Neural cell (in vitro differentiated cells): ENCODE measurements around the gene TPD52L1. TPM values are rescaled to one million over a fixed set of nuclear protein-coding genes. Genes with fewer than 3 reads are reported as not detected.

Experiments
- H2AFZ ChIP-seq: fragments of 200-600, 300-800 bp; sonication (generic), shearing (Covaris generic); 2 replicates; pipeline ENCODE4 v1.6.0; 2014; ENCODE audit warnings: low read depth, mild to moderate bottlenecking, antibody characterized with exemption, low read length, moderate library complexity
- H3F3A ChIP-seq: fragments of 200-600 bp; shearing (Covaris generic); 2 replicates; pipeline ENCODE4 v1.6.1; 2016; ENCODE audit warnings: mild to moderate bottlenecking, moderate library complexity, mixed read lengths, antibody characterized with exemption, low read length; ENCODE audit not compliant: insufficient read depth, poor library complexity, severe bottlenecking
- H3K27ac ChIP-seq: fragments of 200-600, 300-800 bp; sonication (generic), shearing (Covaris generic); 2 replicates; pipeline ENCODE4 v1.5.1; 2014; ENCODE audit warnings: mild to moderate bottlenecking, low read length, moderate library complexity
- H3K27me3 ChIP-seq: fragments of 300-800, 200-600 bp; sonication (generic), shearing (Covaris generic); 2 replicates; pipeline ENCODE4 v1.6.0; 2014; ENCODE audit warnings: mild to moderate bottlenecking, low read depth, low read length, moderate library complexity; ENCODE audit not compliant: insufficient read depth
- H3K36me3 ChIP-seq: fragments of 300-800, 200-600 bp; sonication (generic), shearing (Covaris generic); 2 replicates; pipeline ENCODE4 v1.5.1; 2014; ENCODE audit warnings: mild to moderate bottlenecking, antibody characterized with exemption, low read length, moderate library complexity; ENCODE audit not compliant: insufficient read depth
- H3K4me2 ChIP-seq: fragments of 300-800, 200-600 bp; sonication (generic), shearing (Covaris generic); 2 replicates; pipeline ENCODE4 v1.6.0; 2014; ENCODE audit warnings: mild to moderate bottlenecking, low read length
- H3K4me3 ChIP-seq: fragments of 300-800, 200-600 bp; sonication (generic), shearing (Covaris generic); 2 replicates; pipeline ENCODE4 v1.5.1; 2014; ENCODE audit warnings: mild to moderate bottlenecking, low read length, moderate library complexity
- H3K79me2 ChIP-seq: fragments of 200-600 bp; shearing (Covaris generic); replicated peaks from 2 replicates; pipeline ENCODE4 v1.6.0; 2014; ENCODE audit warnings: mild to moderate bottlenecking, low read length, moderate library complexity; ENCODE audit not compliant: insufficient read depth
- H3K9ac ChIP-seq: fragments of 300-800, 200-600 bp; sonication (generic), shearing (Covaris generic); 2 replicates; pipeline ENCODE4 v1.6.1; 2016; ENCODE audit warnings: mild to moderate bottlenecking, low read length, mixed read lengths
- H3K9me2 ChIP-seq: fragments of 200-600 bp; shearing (Covaris generic); 2 replicates; pipeline ENCODE4 v1.6.1; 2016; ENCODE audit warnings: mild to moderate bottlenecking, low read length, mixed read lengths; ENCODE audit not compliant: insufficient read depth
- H3K9me3 ChIP-seq: fragments of 200-600, 300-800 bp; sonication (generic), shearing (Covaris generic); 2 replicates; pipeline ENCODE4 v1.6.1; 2016; ENCODE audit warnings: mild to moderate bottlenecking, mixed run types, low read length, moderate library complexity, mixed read lengths
- H4K20me1 ChIP-seq: fragments of 200-600 bp; shearing (Covaris generic); 2 replicates; pipeline ENCODE4 v1.6.1; 2016; ENCODE audit warnings: mild to moderate bottlenecking, mixed run types; ENCODE audit not compliant: insufficient read depth
- CTCF ChIP-seq: fragments of 450-650 bp; IDR thresholded peaks from 2 replicates; pipeline ENCODE4 v1.5.1; 2014; ENCODE audit warnings: antibody characterized with exemption, mild to moderate bottlenecking, moderate library complexity; ENCODE audit not compliant: poor library complexity, severe bottlenecking
- EP300 ChIP-seq: fragments of 450-650 bp; conservative IDR thresholded peaks from 2 replicates; pipeline ENCODE4 v1.6.1; 2014; ENCODE audit warnings: antibody characterized with exemption, mild to moderate bottlenecking, moderate library complexity; ENCODE audit not compliant: poor library complexity, severe bottlenecking
- EZH2 ChIP-seq: fragments of 200-600, 300-800 bp; shearing (Covaris generic), sonication (generic); IDR thresholded peaks from 2 replicates; pipeline ENCODE4 v1.6.1; 2014; ENCODE audit warnings: antibody characterized with exemption, low read length, borderline replicate concordance, mild to moderate bottlenecking; ENCODE audit not compliant: insufficient read depth, poor library complexity, severe bottlenecking
- MXI1 ChIP-seq: fragments of 450-650 bp; conservative IDR thresholded peaks from 2 replicates; pipeline ENCODE4 v1.6.1; 2014; ENCODE audit warnings: antibody characterized with exemption, mild to moderate bottlenecking; ENCODE audit not compliant: poor library complexity, severe bottlenecking
- POLR2AphosphoS5 ChIP-seq: IDR thresholded peaks from 2 replicates; pipeline ENCODE4 v1.6.1; 2012
- RAD21 ChIP-seq: fragments of 450-650 bp; conservative IDR thresholded peaks from 2 replicates; pipeline ENCODE4 v1.6.1; 2014; ENCODE audit warnings: antibody characterized with exemption, mild to moderate bottlenecking, moderate library complexity
- REST ChIP-seq: IDR thresholded peaks from 2 replicates; pipeline ENCODE4 v1.6.1; 2012; ENCODE audit warnings: borderline replicate concordance
- SMC3 ChIP-seq: fragments of 450-650 bp; conservative IDR thresholded peaks from 2 replicates; pipeline ENCODE4 v1.6.1; 2014; ENCODE audit warnings: antibody characterized with exemption, mild to moderate bottlenecking, moderate library complexity; ENCODE audit not compliant: poor library complexity
- TAF1 ChIP-seq: IDR thresholded peaks from 2 replicates; pipeline ENCODE4 v1.6.1; 2012; ENCODE audit warnings: low read depth
- polyA plus RNA-seq: library from polyadenylated mRNA; depleted of rRNA; stranded (reverse); fragments of >200 nt; gene quantifications from 2 replicates; pipeline ENCODE4 v1.2.3, GENCODE V29; 2014

Gene TPD52L1
- polyA plus RNA-seq, 1 donor from 2014 or later, result 8.9 TPM

GRCh38 chr6:125174626-125175025 is 21.1 kb downstream of the TPD52L1 start:
- TF ChIP-seq MXI1 (no peak), EP300 (no peak), SMC3 (no peak), CTCF (no peak), TAF1 (no peak), REST (no peak), POLR2AphosphoS5 (no peak), EZH2 (no peak), RAD21 (no peak)
- Histone ChIP-seq H3K9ac (no peak overlapping the region), H3K4me2 (no peak overlapping the region), H3K9me2 (no peaks in the 10 kb centered on the region), H3K27me3 (no peaks in the 10 kb centered on the region), H3K79me2 (no peaks in the 10 kb centered on the region), H3K9me3 (no peaks in the 10 kb centered on the region), H2AFZ (no peak overlapping the region), H3K4me3 (no peak overlapping the region), H4K20me1 (no peaks in the 10 kb centered on the region), H3K27ac (no peak overlapping the region), H3K36me3 (no peaks in the 10 kb centered on the region), H3F3A (no peaks in the 10 kb centered on the region)

GRCh38 chr6:125175466-125176048 is 22.0 kb downstream of the TPD52L1 start:
- no peak overlapping the region for H3K4me2 ChIP-seq
- H3K9me2 ChIP-seq, result no peaks in the 10 kb centered on the region
- no peaks in the 10 kb centered on the region for H3K9me3 ChIP-seq
- no peak overlapping the region for H3K4me3 ChIP-seq
- no peaks in the 10 kb centered on the region for H3K36me3 ChIP-seq
- H3K9ac ChIP-seq, result no peak overlapping the region
- TF ChIP-seq TAF1 (no peak), SMC3 (no peak), CTCF (no peak), REST (no peak), EP300 (no peak), MXI1 (no peak), EZH2 (no peak), POLR2AphosphoS5 (no peak), RAD21 (no peak)
- no peaks in the 10 kb centered on the region for H4K20me1 ChIP-seq
- H3K27ac ChIP-seq, result no peak overlapping the region
- H3K27me3 ChIP-seq, result no peaks in the 10 kb centered on the region
- H2AFZ ChIP-seq, result no peak overlapping the region
- H3K79me2 ChIP-seq, result no peaks in the 10 kb centered on the region
- no peaks in the 10 kb centered on the region for H3F3A ChIP-seq
